GM04503 (cell line): ENCODE measurements around the gene UBE2Q2.
"Not testable (repeated sequence)": the region's sequence is repeated elsewhere in the genome, so short reads cannot be mapped to it uniquely, and the experiment has no call there.

Experiments used
- DNase-seq: peaks from one replicate; pipeline ENCODE4 v3.0.0-alpha.2; 2012; ENCODE audit warnings: low read depth

The UBE2Q2 gene

DNA sequence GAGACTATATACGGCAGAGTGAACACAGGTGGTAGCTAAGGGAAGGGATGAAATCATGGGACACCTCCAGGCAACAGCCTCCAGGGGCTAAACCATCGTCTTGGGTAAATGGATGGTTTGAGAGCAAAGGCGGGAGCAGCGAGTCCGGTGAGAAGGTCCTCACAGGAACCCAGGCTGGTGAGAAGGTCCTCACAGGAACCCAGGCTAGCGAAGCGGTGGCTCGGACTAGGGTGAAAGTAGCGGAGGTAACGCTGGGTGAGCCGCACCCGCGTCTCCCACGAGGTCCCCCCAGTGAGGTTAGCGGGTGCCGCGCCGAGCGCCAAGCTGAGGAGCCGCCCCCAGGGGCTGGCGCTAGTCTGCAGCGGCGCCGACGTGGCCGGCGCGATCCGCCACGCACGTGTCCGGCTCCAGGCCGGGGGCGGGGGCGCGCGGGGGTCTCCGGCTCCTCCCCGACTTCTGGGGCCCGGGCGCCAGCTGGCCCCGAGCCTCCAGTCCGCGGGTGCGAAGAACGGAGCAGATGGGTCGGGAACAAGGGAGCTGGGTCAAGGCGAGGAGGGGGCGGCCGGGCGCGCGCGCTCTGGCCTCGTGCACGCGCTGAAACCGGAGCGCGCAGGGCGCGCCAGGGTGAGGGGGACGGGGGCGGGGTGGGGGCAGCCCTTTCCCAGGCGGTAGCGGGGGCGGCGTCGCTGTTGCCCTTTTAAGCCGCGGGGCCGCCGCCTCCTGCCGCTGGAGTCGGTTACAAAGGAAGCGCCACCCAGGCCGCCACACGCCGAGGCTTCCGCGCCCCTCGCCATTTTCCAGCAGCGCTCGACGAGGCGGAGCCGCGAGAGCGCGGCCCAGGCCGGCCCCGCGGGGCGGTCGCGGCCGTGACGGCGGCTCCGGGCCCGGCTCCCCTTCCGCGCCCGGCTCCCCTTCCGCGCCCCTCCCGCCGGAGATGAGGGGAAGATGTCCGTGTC, at the start of gene UBE2Q2:
TSS of gene UBE2Q2 (plus strand) at position 726 of the 956 bp plus-strand sequence. CDS start at position 946, 220 bp downstream.
- DNase-seq = no peak

- no peak for DNase-seq
Measured at GRCh38 chr15:75796321-75796720, 46.9 kb upstream of the UBE2Q2 start.

DNA sequence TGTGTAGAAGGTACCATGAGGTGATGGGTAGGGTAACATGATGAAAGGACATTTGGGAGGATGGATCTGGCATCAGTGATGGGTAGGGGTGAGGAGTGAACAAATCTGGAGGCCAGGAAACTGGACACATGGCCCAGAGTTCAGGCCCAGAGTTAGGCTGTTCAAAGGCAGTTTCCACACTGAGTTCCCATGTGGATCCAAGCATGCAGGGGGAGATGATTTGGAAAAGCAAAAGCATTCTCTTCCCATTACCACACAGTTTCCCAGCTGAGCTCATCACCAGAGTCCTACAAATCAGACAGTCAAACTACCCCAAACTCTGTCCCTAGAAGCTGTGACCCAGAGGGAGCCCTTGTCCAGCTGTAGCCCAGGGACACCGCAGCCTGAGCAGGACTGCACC, 46.1 kb upstream of the UBE2Q2 start:
- DNase-seq = not testable (repeated sequence)

DNA sequence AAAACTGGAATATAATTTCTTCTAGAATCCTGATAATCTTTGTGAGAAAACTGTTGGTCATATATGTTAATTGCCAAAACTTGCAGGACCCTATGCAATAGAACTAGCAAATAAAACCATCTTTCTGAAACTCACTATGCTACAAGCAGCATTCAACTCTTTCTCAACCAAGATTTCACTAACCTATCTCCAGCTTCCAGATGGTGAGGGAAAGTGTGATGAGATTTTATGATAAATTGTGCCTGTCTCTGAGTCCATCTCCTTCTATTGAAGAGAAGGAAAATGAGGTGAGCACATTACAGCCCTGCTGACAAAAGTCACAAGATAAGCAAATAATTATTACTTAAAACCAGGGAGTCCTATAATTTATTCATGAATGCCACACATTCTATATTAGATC, 44.1 kb upstream of the UBE2Q2 start:
- no peak for DNase-seq

DNA sequence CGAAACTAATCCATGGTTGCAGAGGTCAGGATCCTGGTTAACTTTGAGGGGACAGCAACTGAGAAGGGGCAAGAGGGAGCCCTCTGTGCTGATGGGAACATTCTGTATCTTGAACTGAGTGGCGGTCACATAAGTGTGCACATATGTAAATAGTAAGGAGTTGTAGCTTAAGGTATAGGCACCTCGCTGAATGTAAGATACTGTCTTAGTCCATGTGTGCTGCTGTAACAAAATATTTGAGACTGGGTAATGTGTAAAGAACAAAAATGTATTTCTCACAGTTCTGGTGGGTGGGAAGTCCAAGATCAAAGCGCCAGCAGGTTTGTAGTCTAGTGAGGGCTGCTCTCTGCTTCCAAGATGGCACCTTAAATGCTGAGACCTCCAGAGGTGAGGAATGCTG, 42.8 kb upstream of the UBE2Q2 start:
- not testable (repeated sequence) for DNase-seq

GRCh38 chr15:75801859-75802593, 41.2 kb upstream of the UBE2Q2 start:
- no peak for DNase-seq

DNA sequence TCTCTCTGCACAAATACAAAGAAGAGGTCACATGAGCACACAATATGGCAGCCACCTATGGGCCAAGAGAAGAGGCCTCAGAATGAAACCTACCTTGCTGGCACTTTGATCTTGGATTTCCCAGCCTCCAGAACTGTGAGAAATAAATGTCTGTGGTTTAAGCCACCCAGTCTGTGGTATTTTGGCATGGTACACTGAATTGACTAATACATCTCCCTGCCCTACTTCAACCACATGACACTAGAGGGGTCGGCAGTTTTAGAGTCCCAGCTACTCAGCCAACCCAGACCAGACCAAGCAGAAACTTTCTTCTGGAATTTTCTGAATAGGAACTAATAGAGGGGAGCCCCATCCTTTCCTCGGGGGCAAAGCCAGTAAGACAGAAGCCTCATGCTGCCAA, 35.8 kb upstream of the UBE2Q2 start:
- DNase-seq = not testable (repeated sequence)

GRCh38 chr15:75808009-75808408, 35.2 kb upstream of the UBE2Q2 start:
- not testable (repeated sequence) for DNase-seq

DNA sequence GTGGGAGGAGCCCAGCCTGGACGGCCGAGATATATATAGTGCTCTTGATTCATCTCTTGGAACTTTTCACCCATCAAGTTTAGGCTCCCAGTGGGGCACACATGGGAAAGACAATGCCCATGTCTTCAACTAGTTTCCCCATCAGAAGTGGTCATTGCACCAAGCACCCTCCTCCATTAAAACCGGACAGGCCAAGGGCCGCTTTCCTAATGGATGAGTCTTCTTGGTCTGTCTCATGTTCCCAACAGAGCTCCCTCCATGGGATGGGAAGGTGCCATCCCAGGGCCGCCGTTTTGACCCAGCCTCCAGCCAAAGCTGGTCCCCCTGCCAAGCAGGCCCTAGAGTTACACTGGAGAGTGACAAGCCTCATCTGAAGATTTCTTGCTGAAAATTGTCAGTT, 34.7 kb upstream of the UBE2Q2 start:
- DNase-seq = no peak

- no peak for DNase-seq
Measured at GRCh38 chr15:75809986-75810750, 33.1 kb upstream of the UBE2Q2 start.

- DNase-seq = no peak
Measured at GRCh38 chr15:75810874-75811498, 32.3 kb upstream of the UBE2Q2 start.

DNA sequence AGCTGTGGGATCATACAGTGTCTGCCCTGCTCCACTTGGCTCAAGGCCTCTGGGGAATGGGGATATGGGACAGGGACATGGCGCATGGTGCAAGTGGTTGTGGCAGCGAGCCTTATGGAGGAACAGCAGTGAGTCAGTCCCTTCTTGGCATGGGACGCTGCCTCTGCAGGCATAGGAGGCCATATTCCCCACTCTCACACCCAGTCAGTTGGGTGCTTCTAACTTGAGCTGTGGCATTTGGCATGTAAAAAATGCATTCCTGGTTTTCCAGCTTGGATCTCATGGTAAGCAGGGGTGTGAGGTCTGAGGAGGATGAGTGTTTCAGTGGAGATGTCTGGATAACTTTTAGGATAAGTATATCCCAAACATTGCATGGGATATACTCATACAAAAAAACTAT, 31.6 kb upstream of the UBE2Q2 start:
- DNase-seq = peak; percentile 25

DNA sequence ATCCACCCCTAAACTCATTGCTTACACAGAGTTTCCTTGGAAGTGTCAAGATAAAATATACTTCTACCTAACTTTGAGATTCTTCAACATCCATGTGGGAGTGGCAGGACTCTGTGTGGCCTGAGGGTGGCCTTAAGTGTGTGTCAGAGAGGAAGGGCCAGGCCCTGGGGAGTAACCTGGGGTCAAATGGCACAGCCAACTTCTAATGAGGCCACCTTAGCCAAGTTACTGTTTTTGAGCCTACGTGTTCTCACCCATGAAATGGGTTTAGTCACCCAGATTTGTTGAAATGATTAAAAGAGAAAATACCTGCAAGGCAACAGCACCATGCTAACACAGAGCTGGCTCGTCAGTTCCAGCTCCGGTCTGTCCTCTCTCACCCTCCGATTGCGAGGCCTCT, 28.5 kb upstream of the UBE2Q2 start:
- DNase-seq = no peak

- no peak for DNase-seq
Measured at GRCh38 chr15:75815811-75816719, 27.2 kb upstream of the UBE2Q2 start.

- DNase-seq = no peak
Measured at GRCh38 chr15:75817138-75817935, 25.9 kb upstream of the UBE2Q2 start.

DNA sequence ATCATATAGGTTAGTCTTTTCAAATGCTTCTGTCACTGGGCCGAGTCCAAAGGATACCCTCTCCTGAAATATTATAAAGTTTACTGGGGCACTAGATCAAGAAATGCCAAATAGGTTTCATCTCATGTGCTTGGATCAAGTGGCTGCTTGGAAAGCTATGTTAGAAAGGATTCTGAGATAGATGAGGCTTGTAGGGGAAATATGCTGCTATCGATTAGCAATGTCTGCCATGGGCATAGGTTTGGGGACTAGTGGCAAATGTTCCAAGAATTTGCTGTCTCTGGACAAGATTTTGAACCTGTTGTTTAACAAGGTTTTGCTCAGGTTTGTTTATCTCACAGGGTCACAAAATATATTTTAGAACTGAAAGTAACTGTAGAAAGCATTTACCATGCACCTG, 23.0 kb upstream of the UBE2Q2 start:
- DNase-seq = no peak

DNA sequence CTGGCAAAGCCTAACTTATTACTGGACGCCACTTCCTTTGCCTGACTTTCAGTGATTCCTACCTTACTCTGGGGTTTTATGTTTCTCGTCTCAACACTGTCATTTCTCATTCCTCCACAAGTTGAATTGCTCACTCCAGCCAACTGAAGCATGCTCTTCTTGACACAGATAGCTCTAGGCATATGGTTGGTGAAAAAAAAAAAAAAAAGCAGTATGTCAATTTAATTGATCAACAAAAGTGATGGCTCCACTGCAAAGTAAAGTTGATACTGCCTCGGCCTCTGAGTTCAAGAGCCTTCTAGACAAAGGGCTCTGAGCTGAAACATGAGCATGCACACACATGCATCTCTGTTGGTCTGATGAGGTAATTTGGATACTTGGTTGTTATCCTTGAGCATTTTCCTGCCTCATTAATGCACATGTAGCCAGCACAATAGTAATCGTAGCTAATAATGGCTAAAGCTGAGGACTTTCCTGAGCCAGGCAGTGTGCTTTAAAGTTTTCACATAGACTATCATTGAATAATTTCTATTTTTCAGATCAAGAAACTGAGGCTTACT, 21.4 kb upstream of the UBE2Q2 start:
- DNase-seq = no peak

DNA sequence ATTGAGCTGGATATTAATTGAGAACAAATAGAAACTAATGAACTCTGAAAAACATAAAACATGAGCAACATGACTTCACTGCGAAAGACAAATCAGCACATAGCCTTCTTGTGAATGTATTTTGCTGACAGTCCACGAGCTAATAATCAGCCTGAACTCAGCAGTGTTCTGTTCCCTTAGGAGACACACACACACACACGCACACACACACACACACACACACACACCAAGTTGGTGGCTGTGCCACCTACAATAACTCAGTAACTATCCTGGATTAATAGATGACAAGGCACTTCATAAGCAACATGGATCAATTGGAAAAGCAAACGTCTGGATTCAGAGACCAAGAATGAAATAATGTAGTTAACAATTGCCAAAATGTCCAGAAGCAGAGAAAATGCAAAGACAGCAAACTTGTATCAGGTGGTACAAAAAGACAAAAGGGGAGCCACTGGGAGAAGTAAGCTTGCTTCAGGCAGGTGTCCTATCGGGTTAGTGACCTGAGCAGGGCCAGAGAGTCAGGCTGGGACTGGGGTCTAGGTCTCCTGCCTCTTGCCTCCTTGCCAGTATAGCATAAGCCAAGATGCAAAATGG, 20.5 kb upstream of the UBE2Q2 start:
- no peak for DNase-seq
